Neural progenitor cell (in vitro differentiated cells): ENCODE measurements around the gene BFSP1. TPM values are rescaled to one million over a fixed set of nuclear protein-coding genes. Genes with fewer than 3 reads are reported as not detected.

ENCODE experiments used
- DNase-seq: peaks from one replicate; pipeline ENCODE4 v3.0.0-alpha.2; 2016; ENCODE audit warnings: low spot score
- H2AFZ ChIP-seq: fragments of 200-600 bp; sonication (generic); replicated peaks from 2 replicates; pipeline ENCODE4 v1.6.1; 2016; ENCODE audit warnings: antibody characterized with exemption
- H3F3A ChIP-seq: fragments of 200-600 bp; sonication (generic); 2 replicates; pipeline ENCODE4 v1.6.1; 2016; ENCODE audit warnings: antibody characterized with exemption, low read depth
- H3K27ac ChIP-seq: fragments of 200-600 bp; sonication (generic); 2 replicates; pipeline ENCODE4 v1.5.1; 2016; ENCODE audit warnings: mild to moderate bottlenecking
- H3K27me3 ChIP-seq: fragments of 200-600 bp; sonication (generic); 2 replicates; pipeline ENCODE4 v1.6.1; 2016; ENCODE audit warnings: mild to moderate bottlenecking, moderate library complexity
- H3K36me3 ChIP-seq: fragments of 200-600 bp; sonication (generic); 2 replicates; pipeline ENCODE4 v1.5.1; 2016
- H3K4me1 ChIP-seq: fragments of 200-600 bp; sonication (generic); 2 replicates; pipeline ENCODE4 v1.6.1; 2016; ENCODE audit warnings: mixed run types
- H3K4me2 ChIP-seq: fragments of 200-600 bp; sonication (generic); 2 replicates; pipeline ENCODE4 v1.6.1; 2016
- H3K4me3 ChIP-seq: fragments of 200-600 bp; sonication (generic); 2 replicates; pipeline ENCODE4 v1.5.1; 2016
- H3K79me2 ChIP-seq: fragments of 200-600 bp; sonication (generic); 2 replicates; pipeline ENCODE4 v1.6.1; 2016; ENCODE audit warnings: low read depth
- H3K9ac ChIP-seq: fragments of 200-600 bp; sonication (generic); 2 replicates; pipeline ENCODE4 v1.6.1; 2016
- H3K9me3 ChIP-seq: fragments of 200-600 bp; sonication (generic); 2 replicates; pipeline ENCODE4 v1.5.1; 2016; ENCODE audit warnings: low read depth
- H4K20me1 ChIP-seq: fragments of 200-600 bp; sonication (generic); 2 replicates; pipeline ENCODE4 v1.6.1; 2016; ENCODE audit warnings: low read depth
- H3K27ac Mint-ChIP-seq: 3 replicates; pipeline ENCODE4 v1.8.0; 2021; ENCODE audit warnings: mixed read lengths
- H3K27me3 Mint-ChIP-seq: 2 replicates; pipeline ENCODE4 v1.8.0; 2022; ENCODE audit warnings: low read depth, mild to moderate bottlenecking, inconsistent platforms, moderate library complexity, mixed read lengths; ENCODE audit not compliant: insufficient read depth
- H3K36me3 Mint-ChIP-seq: 3 replicates; pipeline ENCODE4 v1.8.0; 2021; ENCODE audit warnings: mixed read lengths
- H3K4me1 Mint-ChIP-seq: 3 replicates; pipeline ENCODE4 v1.8.0; 2021; ENCODE audit warnings: mixed read lengths
- H3K4me3 Mint-ChIP-seq: 3 replicates; pipeline ENCODE4 v1.8.0; 2021; ENCODE audit warnings: mild to moderate bottlenecking, moderate library complexity, mixed read lengths
- H3K9me3 Mint-ChIP-seq: 3 replicates; pipeline ENCODE4 v1.8.0; 2020; ENCODE audit warnings: mixed read lengths
- CTCF ChIP-seq: fragments of 200-600 bp; sonication (generic); IDR thresholded peaks from 2 replicates; pipeline ENCODE4 v1.5.1; 2017; ENCODE audit warnings: antibody characterized with exemption, mild to moderate bottlenecking
- EZH2 ChIP-seq: fragments of 200-600 bp; sonication (generic); IDR thresholded peaks from 2 replicates; pipeline ENCODE4 v1.6.1; 2017; ENCODE audit warnings: antibody characterized with exemption, mild to moderate bottlenecking, moderate library complexity
- EZH2phosphoT487 ChIP-seq: fragments of 200-600 bp; sonication (generic); IDR thresholded peaks from 2 replicates; pipeline ENCODE4 v1.6.1; 2017; ENCODE audit warnings: antibody characterized with exemption
- total RNA-seq: library from RNA; depleted of rRNA; stranded (reverse); fragments of >200 nt; gene quantifications from 2 replicates; pipeline ENCODE4 v1.2.3, GENCODE V29; 2015; ENCODE audit warnings: low replicate concordance

The BFSP1 gene
- total RNA-seq, 1 donor from 2014 or later = not detected

- DNase-seq = no peak
- no peaks in the 10 kb centered on the region for H3K79me2 ChIP-seq
- H3K4me2 ChIP-seq = no peak overlapping the region
- no peak overlapping the region for H3K4me3 ChIP-seq
- H3K36me3 Mint-ChIP-seq = peaks cover 1% of the 10 kb centered on the region
- H3K9me3 ChIP-seq = no peaks in the 10 kb centered on the region
- H3F3A ChIP-seq = no peaks in the 10 kb centered on the region
- H4K20me1 ChIP-seq = no peaks in the 10 kb centered on the region
- no peaks in the 10 kb centered on the region for H3K36me3 ChIP-seq
- no peaks in the 10 kb centered on the region for H3K27me3 ChIP-seq
- no peaks in the 10 kb centered on the region for H3K4me1 Mint-ChIP-seq
- H3K27me3 Mint-ChIP-seq = peaks cover 12% of the 10 kb centered on the region
- H3K4me1 ChIP-seq = no peaks in the 10 kb centered on the region
- H3K9me3 Mint-ChIP-seq = no peaks in the 10 kb centered on the region
- H3K27ac ChIP-seq = no peak overlapping the region
- H3K4me3 Mint-ChIP-seq = no peak overlapping the region
- TF ChIP-seq EZH2 (no peak), CTCF (no peak), EZH2phosphoT487 (no peak)
- H3K27ac Mint-ChIP-seq = no peak overlapping the region
- no peak overlapping the region for H3K9ac ChIP-seq
- H2AFZ ChIP-seq = no peak overlapping the region
Measured at GRCh38 chr20:17497821-17498580, 33.2 kb downstream of the BFSP1 start.

GRCh38 chr20:17495826-17496225 lies 35.4 kb downstream of the BFSP1 start:
- Histone ChIP-seq H3K4me3 (no peak overlapping the region), H3K9ac (no peak overlapping the region), H4K20me1 (no peaks in the 10 kb centered on the region), H3K27ac (no peak overlapping the region), H3F3A (no peaks in the 10 kb centered on the region), H3K4me2 (no peak overlapping the region), H3K9me3 (no peaks in the 10 kb centered on the region), H3K4me1 (no peaks in the 10 kb centered on the region), H2AFZ (no peak overlapping the region), H3K79me2 (no peaks in the 10 kb centered on the region), H3K27me3 (no peaks in the 10 kb centered on the region), H3K36me3 (no peaks in the 10 kb centered on the region)
- H3K4me1 Mint-ChIP-seq = no peaks in the 10 kb centered on the region
- DNase-seq = no peak
- H3K27me3 Mint-ChIP-seq = peaks cover 11% of the 10 kb centered on the region
- H3K27ac Mint-ChIP-seq = no peak overlapping the region
- H3K36me3 Mint-ChIP-seq = peaks cover 1% of the 10 kb centered on the region
- no peak for TF ChIP-seq EZH2
- TF ChIP-seq EZH2phosphoT487 = no peak
- TF ChIP-seq CTCF = no peak
- H3K9me3 Mint-ChIP-seq = no peaks in the 10 kb centered on the region
- no peak overlapping the region for H3K4me3 Mint-ChIP-seq

GRCh38 chr20:17494201-17494600 lies 37.0 kb downstream of the BFSP1 start:
- no peaks in the 10 kb centered on the region for H3K9me3 Mint-ChIP-seq
- no peak overlapping the region for H3K4me3 ChIP-seq
- H3K4me2 ChIP-seq = no peak overlapping the region
- no peaks in the 10 kb centered on the region for H3K27me3 ChIP-seq
- H3K4me1 Mint-ChIP-seq = no peaks in the 10 kb centered on the region
- TF ChIP-seq EZH2phosphoT487 (no peak), CTCF (no peak), EZH2 (no peak)
- no peaks in the 10 kb centered on the region for H3K9me3 ChIP-seq
- H3K27me3 Mint-ChIP-seq = peaks cover 13% of the 10 kb centered on the region
- H3K36me3 Mint-ChIP-seq = peaks cover 1% of the 10 kb centered on the region
- H2AFZ ChIP-seq = no peak overlapping the region
- H3K27ac ChIP-seq = no peak overlapping the region
- H3K4me1 ChIP-seq = no peaks in the 10 kb centered on the region
- no peaks in the 10 kb centered on the region for H4K20me1 ChIP-seq
- no peak overlapping the region for H3K4me3 Mint-ChIP-seq
- no peak for DNase-seq
- H3K36me3 ChIP-seq = no peaks in the 10 kb centered on the region
- H3K79me2 ChIP-seq = no peaks in the 10 kb centered on the region
- H3K9ac ChIP-seq = no peak overlapping the region
- H3F3A ChIP-seq = no peaks in the 10 kb centered on the region
- no peak overlapping the region for H3K27ac Mint-ChIP-seq
